Left lung (tissue), 10 donors: Measurements from ENCODE around the gene TPK1. TPM values are rescaled to one million over a fixed set of nuclear protein-coding genes. Genes with fewer than 3 reads are reported as not detected.

Source experiments
- ATAC-seq: fragments of 200-7000 bp; cut with Tn5 transposase; one replicate; pipeline ENCODE4 v1.9.1; 2020; ENCODE audit warnings: moderate library complexity
- DNase-seq, 4 donors: peaks; one replicate each; pipeline ENCODE4 v3.0.0-alpha.2; 2013 to 2020
- H3K27ac ChIP-seq, 2 donors: fragments of 200-600 bp; sonication (generic) in 1 of 2; one replicate each; pipeline versions ENCODE4 v1.5.0 to v1.8.0; 2020 to 2021
- H3K27me3 ChIP-seq, 2 donors: fragments of 200-600 bp; sonication (generic) in 1 of 2; one replicate each; pipeline versions ENCODE4 v1.5.0 to v1.8.0; 2020 to 2021
- H3K36me3 ChIP-seq, 2 donors: fragments of 200-600 bp; sonication (generic) in 1 of 2; one replicate each; pipeline versions ENCODE4 v1.5.0 to v1.8.0; 2020 to 2021
- H3K4me1 ChIP-seq, 2 donors: fragments of 200-600 bp; one replicate each; pipeline ENCODE4 v1.8.0; 2021
- H3K4me3 ChIP-seq, 2 donors: fragments of 200-600 bp; sonication (generic) in 1 of 2; one replicate each; pipeline versions ENCODE4 v1.5.0 to v1.8.0; 2020 to 2021; ENCODE audit warnings: mild to moderate bottlenecking in 1 of 2
- H3K9me3 ChIP-seq, 2 donors: fragments of 200-600 bp; sonication (generic) in 1 of 2; one replicate each; pipeline versions ENCODE4 v1.5.0 to v1.8.0; 2020 to 2021
- intact Hi-C, 2 donors: fragments of 100-400 bp; cut with DNase I; formaldehyde crosslinking; loops; one replicate each; pipeline versions ENCODE4 v1.11.2 to v1.14.2; 2022
- polyA plus RNA-seq, 6 donors: library from polyadenylated mRNA; unstranded; fragments of 120-200 nt; gene quantifications; one replicate each; pipeline ENCODE4 v1.2.1, GENCODE V29; 2013; ENCODE audit not compliant: insufficient read length in 6 of 6
- total RNA-seq, 2 donors: library from RNA; stranded (reverse); fragmentation: NEBNext Ultra II Directional; extraction: Animal tissue kit (Norgen Biotek cat#: 25700); gene quantifications; one replicate each; pipeline ENCODE4 v1.2.1, GENCODE V29; 2021
- TF ChIP-seq, protein P1 (sequence below), 2 donors: fragments of 200-600 bp; sonication (generic) in 1 of 2; IDR thresholded peaks; one replicate each; pipeline versions ENCODE4 v1.5.0 to v1.8.0; 2021; ENCODE audit warnings: antibody characterized with exemption in 2 of 2
- donor health status: DM: no; HTN: yes; CAD: no.
- donor health status: DM: no; HTN: no; CAD: no.

Gene TPK1
- total and polyA plus RNA-seq, 8 donors, result 4.1 to 15.5 (median 4.8) TPM

DNA sequence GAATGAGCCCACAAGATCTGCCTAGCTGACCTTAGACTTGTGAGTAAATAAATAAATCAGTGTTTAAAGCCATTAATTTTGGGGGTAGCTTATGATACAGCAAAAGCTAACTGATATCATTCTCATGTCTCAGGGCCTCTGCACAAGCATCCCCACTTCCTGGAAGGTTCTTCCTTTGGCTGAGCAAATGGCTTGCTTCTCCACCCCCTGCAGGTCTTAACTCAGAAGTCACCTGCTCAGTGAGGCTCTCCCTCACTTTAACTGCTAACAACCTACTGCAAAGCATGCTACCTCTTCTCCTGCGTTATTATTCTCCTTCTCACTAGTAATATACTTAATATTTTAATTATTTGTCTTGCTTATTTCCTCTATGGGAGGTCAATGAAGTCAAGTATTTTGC lies 167.3 kb downstream of the TPK1 start:
- Histone ChIP-seq H3K27me3 (no peaks in the 10 kb centered on the region), H3K4me3 (no peak overlapping the region), H3K4me1 (no peaks in the 10 kb centered on the region), H3K27ac (no peak overlapping the region), H3K36me3 (no peaks in the 10 kb centered on the region), H3K9me3 (peaks cover 0 to 3% of the 10 kb centered on the region in 2 donors)
- TF ChIP-seq, protein P1, sequence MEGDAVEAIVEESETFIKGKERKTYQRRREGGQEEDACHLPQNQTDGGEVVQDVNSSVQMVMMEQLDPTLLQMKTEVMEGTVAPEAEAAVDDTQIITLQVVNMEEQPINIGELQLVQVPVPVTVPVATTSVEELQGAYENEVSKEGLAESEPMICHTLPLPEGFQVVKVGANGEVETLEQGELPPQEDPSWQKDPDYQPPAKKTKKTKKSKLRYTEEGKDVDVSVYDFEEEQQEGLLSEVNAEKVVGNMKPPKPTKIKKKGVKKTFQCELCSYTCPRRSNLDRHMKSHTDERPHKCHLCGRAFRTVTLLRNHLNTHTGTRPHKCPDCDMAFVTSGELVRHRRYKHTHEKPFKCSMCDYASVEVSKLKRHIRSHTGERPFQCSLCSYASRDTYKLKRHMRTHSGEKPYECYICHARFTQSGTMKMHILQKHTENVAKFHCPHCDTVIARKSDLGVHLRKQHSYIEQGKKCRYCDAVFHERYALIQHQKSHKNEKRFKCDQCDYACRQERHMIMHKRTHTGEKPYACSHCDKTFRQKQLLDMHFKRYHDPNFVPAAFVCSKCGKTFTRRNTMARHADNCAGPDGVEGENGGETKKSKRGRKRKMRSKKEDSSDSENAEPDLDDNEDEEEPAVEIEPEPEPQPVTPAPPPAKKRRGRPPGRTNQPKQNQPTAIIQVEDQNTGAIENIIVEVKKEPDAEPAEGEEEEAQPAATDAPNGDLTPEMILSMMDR (IDR thresholded peaks at IDR 0.05), result no peak
- DNase-seq (no peak), ATAC-seq (no peak)
- intact Hi-C loops, result no loop called here

DNA sequence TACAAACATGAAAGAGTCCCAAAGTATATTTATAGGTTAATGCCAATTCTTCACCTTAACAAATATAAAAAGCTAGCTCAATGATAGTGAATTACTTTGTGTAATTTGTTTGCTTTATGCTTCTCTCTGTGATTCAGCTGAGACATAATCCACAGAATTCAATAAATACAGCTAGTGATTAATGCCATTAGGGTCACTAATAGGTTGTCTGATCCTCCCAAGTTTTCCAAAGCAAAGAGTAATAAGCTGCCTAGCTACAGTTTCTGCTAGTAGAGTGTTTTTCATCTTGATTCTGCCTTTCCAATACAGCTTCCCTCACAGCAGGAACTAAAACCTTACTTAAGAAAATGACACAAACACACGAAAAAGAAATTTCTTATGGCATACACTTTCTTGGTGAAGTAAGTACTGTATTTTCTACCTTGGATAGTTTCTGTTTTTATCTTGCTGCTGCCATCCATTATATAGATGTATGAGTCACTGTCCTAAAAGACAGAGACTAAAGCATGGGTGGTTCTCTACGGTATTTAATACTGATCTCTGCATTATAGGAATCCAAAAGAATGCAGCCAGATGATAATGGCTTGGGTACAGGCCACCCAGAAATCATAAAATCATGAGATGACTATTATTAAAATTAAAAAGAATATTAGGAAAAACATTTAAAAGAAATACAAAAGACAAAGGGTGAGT lies 170.0 kb downstream of the TPK1 start:
- peaks cover 0 to 3% of the 10 kb centered on the region in 2 donors for H3K9me3 ChIP-seq
- no peaks in the 10 kb centered on the region for H3K4me1 ChIP-seq
- no peak for ATAC-seq
- no peaks in the 10 kb centered on the region for H3K36me3 ChIP-seq
- H3K27ac ChIP-seq, result no peak overlapping the region
- intact Hi-C loops, result no loop called here
- H3K4me3 ChIP-seq, result no peak overlapping the region
- TF ChIP-seq, protein P1 (IDR thresholded peaks at IDR 0.05), result no peak
- H3K27me3 ChIP-seq, result no peaks in the 10 kb centered on the region
- no peak for DNase-seq

DNA sequence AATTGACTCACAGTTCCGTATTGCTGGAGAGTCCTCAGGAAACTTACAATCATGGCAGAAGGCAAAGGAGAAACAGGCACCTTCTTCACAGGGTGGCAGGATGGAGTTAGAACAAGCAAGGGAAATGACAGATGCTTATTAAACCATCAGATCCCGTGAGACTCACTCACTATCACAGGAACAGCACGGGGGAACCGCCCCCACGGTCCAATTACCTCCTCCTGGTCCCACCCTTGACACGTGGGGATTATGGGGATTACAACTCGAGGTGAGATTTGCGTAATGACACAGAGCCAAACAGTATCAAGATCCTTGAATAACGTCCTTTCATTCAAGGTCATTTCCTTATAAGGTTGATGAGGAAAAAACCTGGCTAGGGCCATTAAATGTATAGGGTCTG lies 176.6 kb downstream of the TPK1 start:
- Histone ChIP-seq H3K9me3 (no peaks in the 10 kb centered on the region), H3K4me3 (no peak overlapping the region), H3K36me3 (no peaks in the 10 kb centered on the region), H3K27me3 (no peaks in the 10 kb centered on the region), H3K27ac (no peak overlapping the region), H3K4me1 (no peaks in the 10 kb centered on the region)
- DNase-seq, result no peak
- TF ChIP-seq, protein P1 (IDR thresholded peaks at IDR 0.05), result no peak
- intact Hi-C loops, result no loop called here
- ATAC-seq, result no peak

DNA sequence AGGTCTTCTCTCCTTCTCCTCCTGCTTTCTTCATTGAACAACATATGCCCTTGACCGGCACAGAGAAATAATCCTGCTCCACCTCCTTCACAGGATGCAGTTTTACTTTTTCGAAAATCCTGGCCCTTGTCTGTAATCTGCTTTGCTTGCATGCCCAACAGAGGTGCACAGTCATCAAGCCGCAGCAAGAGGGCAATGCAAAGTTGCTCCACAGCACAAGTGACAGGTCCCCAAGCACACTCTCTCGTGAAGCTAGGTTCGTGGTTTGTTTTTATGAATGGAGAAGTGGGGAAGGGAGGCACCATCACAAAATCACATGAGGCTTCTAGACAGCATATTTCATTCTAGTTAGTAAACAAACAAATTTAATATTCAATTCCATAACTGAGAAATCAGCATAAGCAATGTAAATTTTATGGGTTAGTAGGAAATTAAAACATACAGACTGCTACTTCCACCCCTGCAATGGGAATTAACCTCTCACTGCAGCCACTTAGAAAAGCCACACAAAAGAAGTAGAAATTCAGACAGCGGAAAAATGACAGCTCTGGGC lies 178.8 kb downstream of the TPK1 start:
- ATAC-seq (no peak), DNase-seq (no peak)
- Histone ChIP-seq H3K9me3 (no peaks in the 10 kb centered on the region), H3K27me3 (no peaks in the 10 kb centered on the region), H3K36me3 (no peaks in the 10 kb centered on the region), H3K27ac (no peak overlapping the region), H3K4me3 (no peak overlapping the region), H3K4me1 (no peaks in the 10 kb centered on the region)
- TF ChIP-seq, protein P1 (IDR thresholded peaks at IDR 0.05), result no peak
- intact Hi-C loops, result no loop called here

DNA sequence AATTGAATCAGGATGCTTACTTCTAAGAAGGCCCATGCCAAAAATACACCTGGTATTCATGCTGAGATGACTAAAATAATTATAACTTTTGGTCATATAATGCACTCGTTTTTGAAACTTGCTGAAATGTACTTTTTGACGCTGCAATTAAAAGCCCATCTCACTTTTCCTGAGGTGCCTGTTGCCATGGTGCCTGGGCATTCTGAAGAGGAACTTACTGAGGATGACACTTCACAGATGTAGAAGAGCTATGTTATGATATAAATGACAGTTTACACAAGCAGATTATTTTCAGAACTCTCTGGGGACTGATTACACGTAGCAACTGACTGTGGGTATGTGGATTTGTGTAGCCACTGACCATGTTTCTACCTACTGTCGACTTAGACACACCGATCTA lies 182.4 kb downstream of the TPK1 start:
- H3K4me3 ChIP-seq, result no peak overlapping the region
- DNase-seq (no peak), ATAC-seq (no peak)
- peaks cover 0 to 9% of the 10 kb centered on the region in 2 donors for H3K9me3 ChIP-seq
- H3K27me3 ChIP-seq, result no peaks in the 10 kb centered on the region
- no peaks in the 10 kb centered on the region for H3K4me1 ChIP-seq
- no peak overlapping the region for H3K27ac ChIP-seq
- no peaks in the 10 kb centered on the region for H3K36me3 ChIP-seq
- intact Hi-C loops, result no loop called here
- TF ChIP-seq, protein P1 (IDR thresholded peaks at IDR 0.05), result no peak
